HPDE6-E6E7 (cell line): Measurements from ENCODE around the gene FAM13B.
A peak's percentile ranks its signal among the peaks of the same experiment; 100 is the strongest.

Experiments used
- DNase-seq: peaks from one replicate; pipeline ENCODE4 v3.0.0; 2011; ENCODE audit warnings: missing footprints; ENCODE audit errors: extremely low spot score

The FAM13B gene

GRCh38 chr5:137901011-137901817 lies 131.7 kb downstream of the FAM13B start:
- DNase-seq = no peak

GRCh38 chr5:137899493-137899892 lies 133.4 kb downstream of the FAM13B start:
- DNase-seq = no peak

- DNase-seq = no peak
Observed at GRCh38 chr5:137896560-137896959, 136.3 kb downstream of the FAM13B start.

- no peak for DNase-seq
Observed at GRCh38 chr5:137894586-137894985, 138.3 kb downstream of the FAM13B start.

- DNase-seq = no peak
Observed at GRCh38 chr5:137891849-137892248, 141.0 kb downstream of the FAM13B start.

- no peak for DNase-seq
Observed at GRCh38 chr5:137890845-137891244, 142.0 kb downstream of the FAM13B start.

- peak; percentile 29 for DNase-seq
Observed at GRCh38 chr5:137888863-137889759, 143.8 kb downstream of the FAM13B start, which contains the start of gene PKD2L2. Gene PKD2L2 (plus strand): TSS chr5:137889457. CDS start chr5:137889492, 35 bp downstream.

- DNase-seq = no peak
Observed at GRCh38 chr5:137888466-137888862, 144.4 kb downstream of the FAM13B start.
